ENCODE data around the gene TRPC1. TPM values are rescaled to one million over a fixed set of nuclear protein-coding genes. Genes with fewer than 3 reads are reported as not detected.
"Not testable (repeated sequence)": the region's sequence is repeated elsewhere in the genome, so short reads cannot be mapped to it uniquely, and the experiment has no call there.

The TRPC1 gene
- not detected for polyA plus RNA-seq

- H3K27ac Mint-ChIP-seq = peak within 1 kb of the TSS in 3 of 6 donors; percentile 61 to 84 (median 70)
- H3K27me3 Mint-ChIP-seq (ENCODE audit: low read depth in 3 of 3) = peaks cover 7 to 24% (median 24%) of the 10 kb centered on the region in 3 donors
- H3K36me3 Mint-ChIP-seq = no peaks in the 10 kb centered on the region
- peak within 1 kb of the TSS; percentile 78 to 86 (median 83) for H3K4me3 Mint-ChIP-seq
- peaks cover 0 to 5% (median 0%) of the 10 kb centered on the region in 6 donors for H3K9me3 Mint-ChIP-seq
- peak; percentile 54 to 70 (median 66) for DNase-seq
- H3K4me1 Mint-ChIP-seq = peaks cover 5 to 15% of the 10 kb centered on the region in 2 donors
Measured at GRCh38 chr3:142723968-142724681, at the start of gene TRPC1. TRPC1 (plus strand) TSS chr3:142724034; CDS start chr3:142724560, 526 bp downstream.

- peaks cover 0 to 2% (median 0%) of the 10 kb centered on the region in 3 donors for H3K27me3 Mint-ChIP-seq (ENCODE audit: low read depth in 3 of 3)
- no peaks in the 10 kb centered on the region for H3K9me3 Mint-ChIP-seq
- H3K27ac Mint-ChIP-seq = no peak overlapping the region
- peaks cover 0 to 4% (median 0%) of the 10 kb centered on the region in 3 donors for H3K36me3 Mint-ChIP-seq
- H3K4me3 Mint-ChIP-seq = no peak overlapping the region
- no peak for DNase-seq
- no peaks in the 10 kb centered on the region for H3K4me1 Mint-ChIP-seq
Measured at GRCh38 chr3:142676151-142676550, 47.7 kb upstream of the TRPC1 start.

GRCh38 chr3:142680710-142681109 lies 43.1 kb upstream of the TRPC1 start:
- Mint-ChIP-seq H3K36me3 (peaks cover 0 to 4% (median 4%) of the 10 kb centered on the region in 3 donors), H3K4me1 (no peaks in the 10 kb centered on the region), H3K9me3 (no peaks in the 10 kb centered on the region), H3K4me3 (no peak overlapping the region), H3K27me3 (ENCODE audit: low read depth in 3 of 3) (peaks cover 0 to 3% (median 2%) of the 10 kb centered on the region in 3 donors), H3K27ac (no peak overlapping the region)
- no peak for DNase-seq

- H3K9me3 Mint-ChIP-seq = no peaks in the 10 kb centered on the region
- H3K27me3 Mint-ChIP-seq (ENCODE audit: low read depth in 3 of 3) = no peaks in the 10 kb centered on the region
- H3K36me3 Mint-ChIP-seq = no peaks in the 10 kb centered on the region
- H3K4me3 Mint-ChIP-seq = no peak overlapping the region
- H3K27ac Mint-ChIP-seq = no peak overlapping the region
- no peak for DNase-seq
- no peaks in the 10 kb centered on the region for H3K4me1 Mint-ChIP-seq
Measured at GRCh38 chr3:142690613-142691012, 33.2 kb upstream of the TRPC1 start.

- no peaks in the 10 kb centered on the region for H3K27me3 Mint-ChIP-seq (ENCODE audit: low read depth in 3 of 3)
- H3K9me3 Mint-ChIP-seq = no peaks in the 10 kb centered on the region
- no peak overlapping the region for H3K4me3 Mint-ChIP-seq
- no peaks in the 10 kb centered on the region for H3K4me1 Mint-ChIP-seq
- no peaks in the 10 kb centered on the region for H3K36me3 Mint-ChIP-seq
- no peak for DNase-seq
- no peak overlapping the region for H3K27ac Mint-ChIP-seq
Measured at GRCh38 chr3:142691527-142691926, 32.3 kb upstream of the TRPC1 start.

GRCh38 chr3:142693136-142693853 lies 30.5 kb upstream of the TRPC1 start:
- H3K4me3 Mint-ChIP-seq = no peak overlapping the region

GRCh38 chr3:142694225-142694624 lies 29.6 kb upstream of the TRPC1 start:
- H3K4me1 Mint-ChIP-seq = no peaks in the 10 kb centered on the region
- H3K27ac Mint-ChIP-seq = no peak overlapping the region
- no peaks in the 10 kb centered on the region for H3K9me3 Mint-ChIP-seq
- H3K27me3 Mint-ChIP-seq (ENCODE audit: low read depth in 3 of 3) = no peaks in the 10 kb centered on the region
- no peak overlapping the region for H3K4me3 Mint-ChIP-seq
- DNase-seq = no peak
- no peaks in the 10 kb centered on the region for H3K36me3 Mint-ChIP-seq

More at GRCh38 chr3:142693136-142693853, 30.5 kb upstream of the TRPC1 start:
- no peaks in the 10 kb centered on the region for H3K27me3 Mint-ChIP-seq (ENCODE audit: low read depth in 3 of 3)
- no peak overlapping the region for H3K27ac Mint-ChIP-seq
- DNase-seq = no peak
- no peaks in the 10 kb centered on the region for H3K36me3 Mint-ChIP-seq
- no peaks in the 10 kb centered on the region for H3K9me3 Mint-ChIP-seq
- no peaks in the 10 kb centered on the region for H3K4me1 Mint-ChIP-seq

GRCh38 chr3:142705198-142705597 lies 18.6 kb upstream of the TRPC1 start:
- H3K27me3 Mint-ChIP-seq (ENCODE audit: low read depth in 3 of 3) = peaks cover 0 to 2% (median 0%) of the 10 kb centered on the region in 3 donors

GRCh38 chr3:142706321-142707127 lies 17.3 kb upstream of the TRPC1 start:
- Mint-ChIP-seq H3K36me3 (no peaks in the 10 kb centered on the region), H3K4me1 (no peaks in the 10 kb centered on the region), H3K4me3 (no peak overlapping the region), H3K27me3 (ENCODE audit: low read depth in 3 of 3) (peaks cover 0 to 2% (median 0%) of the 10 kb centered on the region in 3 donors), H3K27ac (no peak overlapping the region), H3K9me3 (no peaks in the 10 kb centered on the region)
- DNase-seq = no peak

More at GRCh38 chr3:142705198-142705597, 18.6 kb upstream of the TRPC1 start:
- DNase-seq = no peak
- H3K4me1 Mint-ChIP-seq = no peaks in the 10 kb centered on the region
- no peak overlapping the region for H3K4me3 Mint-ChIP-seq
- no peak overlapping the region for H3K27ac Mint-ChIP-seq
- H3K9me3 Mint-ChIP-seq = no peaks in the 10 kb centered on the region
- H3K36me3 Mint-ChIP-seq = no peaks in the 10 kb centered on the region

GRCh38 chr3:142709207-142709606 lies 14.6 kb upstream of the TRPC1 start:
- H3K27me3 Mint-ChIP-seq (ENCODE audit: low read depth in 3 of 3) = peaks cover 0 to 2% (median 0%) of the 10 kb centered on the region in 3 donors
- DNase-seq = no peak
- H3K4me3 Mint-ChIP-seq = no peak overlapping the region
- no peaks in the 10 kb centered on the region for H3K4me1 Mint-ChIP-seq
- no peak overlapping the region for H3K27ac Mint-ChIP-seq
- H3K36me3 Mint-ChIP-seq = no peaks in the 10 kb centered on the region
- H3K9me3 Mint-ChIP-seq = no peaks in the 10 kb centered on the region

- not testable (repeated sequence) for H3K4me1 Mint-ChIP-seq; H3K36me3 Mint-ChIP-seq; DNase-seq; H3K27ac Mint-ChIP-seq; H3K4me3 Mint-ChIP-seq; H3K27me3 Mint-ChIP-seq (ENCODE audit: low read depth in 3 of 3); H3K9me3 Mint-ChIP-seq
Measured at GRCh38 chr3:142714882-142715281, 9.0 kb upstream of the TRPC1 start.

GRCh38 chr3:142716102-142716501 lies 7.7 kb upstream of the TRPC1 start:
- no peak for DNase-seq
- no peak overlapping the region for H3K27ac Mint-ChIP-seq
- no peak overlapping the region for H3K4me3 Mint-ChIP-seq
- H3K4me1 Mint-ChIP-seq = no peaks in the 10 kb centered on the region
- H3K9me3 Mint-ChIP-seq = peaks cover 0 to 3% (median 0%) of the 10 kb centered on the region in 6 donors
- H3K27me3 Mint-ChIP-seq (ENCODE audit: low read depth in 3 of 3) = peaks cover 0 to 9% (median 8%) of the 10 kb centered on the region in 3 donors
- H3K36me3 Mint-ChIP-seq = no peaks in the 10 kb centered on the region

GRCh38 chr3:142723665-142723967 lies 218 bp upstream of the TRPC1 start:
- peaks cover 0 to 5% (median 0%) of the 10 kb centered on the region in 6 donors for H3K9me3 Mint-ChIP-seq
- no peak for DNase-seq
- peak overlapping the region; percentile 77 to 86 (median 83) for H3K4me3 Mint-ChIP-seq
- peaks cover 5 to 15% of the 10 kb centered on the region in 2 donors for H3K4me1 Mint-ChIP-seq
- H3K27ac Mint-ChIP-seq = no peak overlapping the region
- H3K36me3 Mint-ChIP-seq = no peaks in the 10 kb centered on the region
- H3K27me3 Mint-ChIP-seq (ENCODE audit: low read depth in 3 of 3) = peaks cover 7 to 24% (median 24%) of the 10 kb centered on the region in 3 donors

Data from immature natural killer cell (primary cell).